ENCODE data around the gene IDH3G.
A peak's percentile ranks its signal among the peaks of the same experiment; 100 is the strongest.

The IDH3G gene

DNA sequence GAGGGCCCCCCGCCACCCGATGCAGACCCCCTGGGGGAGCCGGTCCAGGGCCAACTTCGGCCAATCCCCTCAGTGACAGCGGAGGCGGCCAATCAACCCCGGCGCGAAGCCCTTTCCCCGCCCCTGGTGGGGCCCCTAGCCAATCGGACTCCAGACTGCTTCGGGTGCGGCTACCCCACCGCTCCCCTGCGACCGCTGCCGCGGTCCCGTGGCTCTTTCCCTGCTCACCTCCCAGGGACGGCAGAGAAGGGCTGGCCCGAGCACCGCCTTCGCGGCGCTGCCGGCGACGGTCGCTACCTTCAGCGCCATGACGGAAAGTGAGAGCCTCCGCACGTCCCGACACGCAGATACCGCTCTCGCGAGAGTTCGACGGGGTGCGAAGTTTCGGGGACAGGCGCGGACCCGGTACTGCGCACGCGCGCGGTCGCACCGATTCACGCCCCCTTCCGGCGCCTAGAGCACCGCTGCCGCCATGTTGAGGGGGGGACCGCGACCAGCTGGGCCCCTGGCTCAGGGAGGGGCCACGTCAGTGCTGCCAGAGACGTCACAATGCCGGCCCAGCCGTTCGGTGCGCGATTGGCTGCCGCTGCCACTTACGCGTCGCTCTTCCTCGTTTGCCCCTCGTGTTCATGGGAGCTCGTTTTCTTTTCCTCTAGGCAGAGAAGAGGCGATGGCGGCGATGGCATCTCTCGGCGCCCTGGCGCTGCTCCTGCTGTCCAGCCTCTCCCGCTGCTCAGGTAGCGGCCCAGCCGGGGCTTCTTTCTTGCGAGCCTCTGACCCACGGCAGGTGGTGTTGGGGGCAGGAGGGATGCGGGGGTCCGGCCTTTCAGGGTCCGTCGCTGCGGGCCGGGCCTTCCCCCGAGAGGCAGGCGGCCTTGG, at the start of gene IDH3G, which contains the start of gene SSR4:
Gene IDH3G, minus strand, starts transcription at position 358 of the 879 bp plus-strand sequence. Its CDS starts 49 bp downstream, at position 309.
Gene SSR4, plus strand, starts transcription at position 651 of the 879 bp plus-strand sequence. Its CDS starts 20 bp downstream, at position 671.
- peak within 1 kb of the TSS; percentile 77 for H3K4me3 ChIP-seq (replicated peaks; ENCODE audit: low read depth, low read length)
- TF ChIP-seq, protein P1, sequence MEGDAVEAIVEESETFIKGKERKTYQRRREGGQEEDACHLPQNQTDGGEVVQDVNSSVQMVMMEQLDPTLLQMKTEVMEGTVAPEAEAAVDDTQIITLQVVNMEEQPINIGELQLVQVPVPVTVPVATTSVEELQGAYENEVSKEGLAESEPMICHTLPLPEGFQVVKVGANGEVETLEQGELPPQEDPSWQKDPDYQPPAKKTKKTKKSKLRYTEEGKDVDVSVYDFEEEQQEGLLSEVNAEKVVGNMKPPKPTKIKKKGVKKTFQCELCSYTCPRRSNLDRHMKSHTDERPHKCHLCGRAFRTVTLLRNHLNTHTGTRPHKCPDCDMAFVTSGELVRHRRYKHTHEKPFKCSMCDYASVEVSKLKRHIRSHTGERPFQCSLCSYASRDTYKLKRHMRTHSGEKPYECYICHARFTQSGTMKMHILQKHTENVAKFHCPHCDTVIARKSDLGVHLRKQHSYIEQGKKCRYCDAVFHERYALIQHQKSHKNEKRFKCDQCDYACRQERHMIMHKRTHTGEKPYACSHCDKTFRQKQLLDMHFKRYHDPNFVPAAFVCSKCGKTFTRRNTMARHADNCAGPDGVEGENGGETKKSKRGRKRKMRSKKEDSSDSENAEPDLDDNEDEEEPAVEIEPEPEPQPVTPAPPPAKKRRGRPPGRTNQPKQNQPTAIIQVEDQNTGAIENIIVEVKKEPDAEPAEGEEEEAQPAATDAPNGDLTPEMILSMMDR (IDR thresholded peaks at IDR 0.05; ENCODE audit: low read length, missing control alignments) = no peak
- peak; percentile 96 for DNase-seq (ENCODE audit: low read depth)

DNA sequence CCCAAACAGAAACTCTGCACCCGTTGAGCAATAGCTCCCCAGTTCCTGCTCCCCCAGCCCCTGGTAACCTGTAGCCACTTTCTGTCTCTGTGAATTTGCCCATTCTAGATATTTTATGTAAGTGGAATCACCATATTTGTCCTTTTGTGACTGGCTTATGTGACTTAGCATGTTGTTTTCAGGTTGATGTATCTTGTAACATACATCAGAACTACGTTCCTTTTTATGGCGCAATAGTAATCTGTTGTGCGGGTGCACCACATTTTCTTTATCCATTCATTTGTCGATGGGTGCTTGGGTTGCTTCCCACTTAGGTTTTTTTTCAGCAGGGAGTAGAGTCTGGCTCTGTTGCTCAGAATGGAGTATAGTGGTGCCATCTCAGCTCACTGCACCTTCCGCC, 42.7 kb upstream of the IDH3G start:
- TF ChIP-seq, protein P1 (IDR thresholded peaks at IDR 0.05; ENCODE audit: low read length, missing control alignments) = no peak
- no peak for DNase-seq (ENCODE audit: low read depth)
- H3K4me3 ChIP-seq (replicated peaks; ENCODE audit: low read depth, low read length) = no peak overlapping the region

DNA sequence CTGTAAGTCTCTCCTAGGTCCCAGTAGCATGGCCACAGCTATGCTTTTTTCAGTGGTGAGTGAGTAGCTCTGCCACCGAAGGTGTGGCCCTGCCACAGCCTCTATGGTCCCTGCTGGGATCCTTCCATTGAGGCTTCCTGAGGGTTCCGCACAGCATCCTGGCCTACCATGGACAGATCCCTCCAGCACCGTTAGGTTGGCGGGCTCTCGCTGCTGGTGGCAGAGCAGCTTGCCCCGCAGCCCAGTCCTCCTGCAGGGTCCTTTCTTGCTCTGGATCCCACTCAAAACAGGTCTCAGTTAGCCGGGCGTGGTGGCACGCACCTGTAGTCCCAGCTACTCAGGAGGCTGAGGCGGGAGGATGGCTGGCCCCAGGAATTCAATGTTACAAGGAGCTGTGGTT, 38.6 kb upstream of the IDH3G start:
- no peak overlapping the region for H3K4me3 ChIP-seq (replicated peaks; ENCODE audit: low read depth, low read length)
- no peak for DNase-seq (ENCODE audit: low read depth)
- TF ChIP-seq, protein P1 (IDR thresholded peaks at IDR 0.05; ENCODE audit: low read length, missing control alignments) = no peak

DNA sequence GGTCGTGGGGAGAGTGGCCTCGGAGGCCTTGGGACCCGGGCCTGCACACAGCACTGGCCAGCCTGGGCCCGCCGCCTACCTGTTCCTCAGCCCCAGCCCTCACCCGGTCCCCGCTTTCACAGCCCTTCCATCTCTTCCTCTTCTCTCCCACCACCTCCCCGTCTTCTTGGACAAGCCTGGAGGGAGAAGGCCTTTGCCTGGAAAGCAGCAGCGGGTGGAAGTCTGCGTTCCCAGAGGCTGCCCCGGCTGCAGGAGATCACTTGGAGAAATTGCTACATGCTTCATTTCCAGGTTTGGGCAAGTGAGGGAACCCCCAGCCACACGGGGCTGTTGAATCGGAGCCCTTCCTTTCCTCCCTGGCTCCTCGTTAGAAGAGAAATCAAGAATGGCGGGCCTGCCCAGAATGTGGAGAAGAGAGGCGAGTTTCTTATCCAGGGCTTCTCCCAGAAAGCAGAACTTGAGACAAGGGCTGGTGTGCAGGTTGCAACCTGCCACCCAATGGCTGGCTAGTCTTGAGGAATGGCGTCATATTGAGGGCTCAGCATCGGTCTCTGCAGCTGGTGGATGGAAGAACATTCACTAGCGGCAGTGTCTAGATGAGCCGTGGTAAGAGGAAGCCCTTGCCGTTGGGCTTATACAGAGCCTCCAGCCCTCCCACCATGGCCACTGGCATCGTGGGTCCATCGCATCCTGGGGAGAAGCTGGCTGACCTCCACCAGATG, 37.4 kb upstream of the IDH3G start:
- TF ChIP-seq, protein P1 (IDR thresholded peaks at IDR 0.05; ENCODE audit: low read length, missing control alignments) = no peak
- H3K4me3 ChIP-seq (replicated peaks; ENCODE audit: low read depth, low read length) = no peak overlapping the region
- DNase-seq (ENCODE audit: low read depth) = no peak

DNA sequence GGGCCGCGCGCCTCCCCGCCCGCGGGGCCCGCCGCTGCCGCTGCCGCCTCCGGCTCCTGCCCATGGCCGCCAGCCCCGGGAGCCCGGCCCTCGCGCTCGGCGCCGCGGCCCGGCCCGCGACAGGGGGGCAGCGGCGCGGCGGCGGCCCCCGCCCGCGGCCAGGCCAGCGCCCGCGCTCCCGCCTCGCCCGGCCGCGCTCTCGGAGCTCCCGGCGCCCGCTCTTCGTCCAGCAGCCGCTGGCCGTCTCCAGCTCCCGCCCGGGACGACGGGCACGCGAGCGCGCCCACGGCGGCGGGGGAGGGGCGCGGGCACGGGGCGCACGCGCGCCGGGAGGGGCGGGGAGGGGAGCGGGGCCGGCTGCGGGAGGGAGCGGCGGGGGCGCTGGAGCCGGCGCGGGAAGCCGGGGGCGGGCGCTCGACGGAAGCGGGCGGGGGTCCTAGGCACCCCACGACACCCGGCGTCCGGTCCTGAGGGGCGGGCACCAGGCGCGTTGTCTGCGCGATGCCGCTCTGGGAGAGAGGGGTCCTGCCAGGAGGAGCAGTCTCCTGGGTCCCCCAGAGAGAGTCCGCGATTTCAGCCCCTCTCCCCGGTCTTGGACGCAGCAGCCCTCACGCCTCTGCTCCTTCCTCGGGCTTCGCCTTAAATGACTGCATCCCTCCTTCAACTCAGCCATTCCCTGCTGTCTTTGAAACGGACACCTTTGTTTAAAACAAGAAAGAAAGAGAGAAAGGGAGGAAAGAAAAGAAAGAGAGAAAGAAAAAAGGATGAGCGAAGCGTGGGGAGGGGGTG, 36.7 kb upstream of the IDH3G start:
- DNase-seq (ENCODE audit: low read depth) = no peak
- TF ChIP-seq, protein P1 (IDR thresholded peaks at IDR 0.05; ENCODE audit: low read length, missing control alignments) = no peak
- no peak overlapping the region for H3K4me3 ChIP-seq (replicated peaks; ENCODE audit: low read depth, low read length)

DNA sequence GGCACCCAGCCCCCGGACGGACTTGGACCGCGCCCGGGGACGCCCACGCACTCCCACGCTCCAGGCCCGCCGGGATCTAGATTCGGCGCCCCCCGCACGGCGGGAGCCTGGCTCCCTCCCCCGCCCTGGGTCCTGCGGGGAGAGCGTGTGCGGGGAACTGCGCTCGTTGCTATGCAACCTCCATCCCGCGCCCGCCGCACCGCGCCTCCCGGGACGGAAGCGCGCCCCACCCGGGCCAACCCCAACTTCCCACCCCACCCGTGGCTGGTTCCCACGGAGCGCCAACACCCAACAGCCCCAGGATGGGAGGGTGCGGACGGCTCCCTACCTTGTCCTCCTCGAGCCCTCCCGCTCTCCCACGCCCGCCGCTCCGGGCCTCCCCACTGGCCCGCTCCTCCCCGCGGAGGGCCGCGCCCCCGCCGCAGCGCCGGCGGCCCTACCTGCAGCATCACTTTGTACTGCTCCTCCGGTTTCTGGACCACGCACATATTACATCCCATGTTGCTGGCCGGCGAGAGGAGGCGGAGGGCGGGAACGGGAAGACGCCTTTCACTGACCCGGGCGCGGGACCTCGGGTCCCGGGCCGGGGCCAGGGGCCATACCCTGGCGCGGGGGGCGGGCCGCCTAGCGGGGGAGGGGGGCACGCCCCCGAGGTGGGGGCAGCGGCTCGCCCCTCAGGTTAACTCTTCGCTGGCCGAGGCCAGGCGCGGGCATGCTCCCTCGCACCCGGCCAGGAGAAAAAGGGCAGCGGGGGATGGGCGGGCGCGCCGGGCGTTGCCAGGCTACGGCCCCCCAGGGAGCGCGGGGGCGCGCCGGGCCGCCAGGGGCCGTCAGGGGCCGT, 35.8 kb upstream of the IDH3G start, which contains the start of gene PDZD4:
Gene PDZD4, minus strand, starts transcription at position 746 of the 841 bp plus-strand sequence. Its CDS starts 246 bp downstream, at position 500.
- no peak within 1 kb of the TSS for H3K4me3 ChIP-seq (replicated peaks; ENCODE audit: low read depth, low read length)
- TF ChIP-seq, protein P1 (IDR thresholded peaks at IDR 0.05; ENCODE audit: low read length, missing control alignments) = no peak
- DNase-seq (ENCODE audit: low read depth) = no peak
